CMK (cell line): Measurements from ENCODE around the gene HPSE.
"Not testable (repeated sequence)": the region's sequence is repeated elsewhere in the genome, so short reads cannot be mapped to it uniquely, and the experiment has no call there.

Experiments
- DNase-seq: peaks from one replicate; pipeline ENCODE4 v3.0.0-alpha.2; 2010; ENCODE audit warnings: low read depth

HPSE gene

GRCh38 chr4:83331956-83332355 is 2.7 kb downstream of the HPSE start:
- no peak for DNase-seq

GRCh38 chr4:83329521-83330110 is 5.0 kb downstream of the HPSE start:
- DNase-seq: no peak

- peak; percentile 26 for DNase-seq
Measured at GRCh38 chr4:83328521-83329187, 6.0 kb downstream of the HPSE start.

GRCh38 chr4:83326546-83326945 is 8.1 kb downstream of the HPSE start:
- DNase-seq: no peak

GRCh38 chr4:83325306-83325705 is 9.3 kb downstream of the HPSE start:
- DNase-seq: not testable (repeated sequence)

- DNase-seq: no peak
Measured at GRCh38 chr4:83323136-83323535, 11.5 kb downstream of the HPSE start.

DNA sequence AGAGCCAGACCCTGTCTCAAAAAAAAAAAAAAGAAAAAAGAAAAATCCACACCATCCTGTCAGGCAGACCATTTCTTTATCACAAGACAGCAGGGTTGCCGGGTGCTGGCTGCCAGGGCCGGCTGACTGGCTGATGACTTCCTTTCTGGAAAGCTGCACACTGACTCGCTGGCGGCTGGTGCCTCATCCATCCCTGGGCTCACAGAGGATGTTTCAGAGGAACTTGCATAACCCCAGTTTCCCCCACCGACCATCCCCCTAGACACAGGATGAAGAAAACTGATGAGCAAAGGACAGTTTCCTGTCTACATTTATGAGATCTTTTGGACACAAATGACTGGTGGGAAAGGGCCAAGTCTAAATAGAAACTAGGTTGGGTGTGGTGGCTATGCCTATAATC is 14.1 kb downstream of the HPSE start:
- peak; percentile 42 for DNase-seq

DNA sequence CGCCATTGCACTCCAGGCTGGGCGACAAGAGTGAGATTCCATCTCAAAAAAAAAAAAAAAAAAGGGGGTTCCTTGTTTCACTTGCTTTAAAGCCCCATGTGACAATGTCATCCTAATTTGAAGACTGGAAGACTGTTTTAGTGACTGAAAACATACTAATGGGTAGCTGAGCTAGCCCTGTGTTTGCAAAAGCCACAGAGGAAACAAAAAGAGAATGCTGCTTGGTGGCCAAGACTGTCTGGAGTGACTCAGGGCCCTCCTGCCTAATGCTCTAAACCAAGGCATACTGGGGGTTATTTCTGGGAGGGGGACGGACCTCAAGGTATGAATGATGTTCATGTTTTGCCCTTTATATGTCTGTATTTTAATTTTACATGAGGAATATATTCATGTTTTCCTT is 16.0 kb downstream of the HPSE start:
- DNase-seq: no peak

DNA sequence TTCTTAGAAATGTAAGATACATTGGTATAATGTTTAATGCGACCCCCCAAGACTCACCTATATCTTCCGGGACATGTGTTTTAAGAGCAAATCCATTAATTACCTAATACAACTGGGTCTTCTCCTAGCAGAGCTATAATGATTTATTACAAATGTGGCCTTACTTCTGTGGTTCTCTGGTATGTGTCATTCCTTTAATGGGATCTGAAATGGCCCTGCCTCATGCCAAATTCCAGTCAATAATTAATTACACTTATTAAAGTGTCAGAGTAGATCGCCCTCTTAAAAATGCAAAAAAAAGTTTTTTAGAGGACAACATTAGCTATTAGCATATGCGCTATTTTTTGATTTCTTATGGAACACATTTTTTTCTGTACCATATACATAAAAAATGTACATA is 17.0 kb downstream of the HPSE start:
- no peak for DNase-seq

- DNase-seq: peak; percentile 11
Measured at GRCh38 chr4:83316459-83317165, 18.0 kb downstream of the HPSE start.

DNA sequence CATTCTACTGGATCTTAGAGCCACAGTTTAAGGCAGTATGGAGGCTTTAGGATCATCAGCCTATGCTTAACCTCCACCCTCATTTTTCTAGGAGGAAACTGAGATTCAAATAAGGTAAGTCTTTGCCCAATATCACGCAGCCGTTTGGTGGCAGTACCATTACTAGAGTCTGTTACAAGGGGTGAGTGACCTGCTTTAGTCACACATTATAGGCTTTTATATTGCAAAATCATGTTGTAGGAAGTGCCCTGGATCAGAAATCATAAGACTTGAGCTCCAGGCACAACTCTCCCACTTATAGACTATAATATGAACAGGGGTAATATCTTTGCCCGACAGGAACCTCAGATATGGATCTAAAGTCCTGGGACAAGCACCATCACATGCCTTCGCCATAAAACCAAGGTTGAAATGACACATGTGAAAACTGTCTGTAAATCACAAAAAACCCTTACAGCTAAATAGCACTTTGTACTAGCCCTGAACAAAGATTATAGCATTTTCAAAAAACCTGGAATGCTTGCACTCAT is 19.2 kb downstream of the HPSE start:
- no peak for DNase-seq

GRCh38 chr4:83308672-83309071 is 26.0 kb downstream of the HPSE start:
- no peak for DNase-seq

- DNase-seq: no peak
Measured at GRCh38 chr4:83307920-83308319, 26.7 kb downstream of the HPSE start.

DNA sequence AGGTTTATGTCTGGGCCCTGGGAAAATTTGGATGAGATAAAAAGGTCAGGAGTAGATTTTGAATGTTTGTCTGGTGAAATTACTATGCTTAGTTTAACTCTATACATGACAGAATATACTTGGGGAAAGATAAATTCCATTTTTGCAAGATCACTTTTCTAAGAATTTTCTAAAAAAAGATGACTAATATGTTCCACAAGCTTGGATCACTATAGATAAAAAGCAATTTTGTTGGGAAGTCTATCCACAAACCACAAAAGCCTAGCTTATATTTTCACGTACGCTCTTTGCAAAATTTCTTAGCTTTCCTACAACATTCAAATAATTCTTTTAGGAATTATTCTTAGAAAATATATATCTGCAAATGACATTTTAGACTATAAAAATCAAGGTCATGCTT is 29.5 kb downstream of the HPSE start:
- no peak for DNase-seq

- DNase-seq: no peak
Measured at GRCh38 chr4:83297548-83298260, 36.9 kb downstream of the HPSE start.

DNA sequence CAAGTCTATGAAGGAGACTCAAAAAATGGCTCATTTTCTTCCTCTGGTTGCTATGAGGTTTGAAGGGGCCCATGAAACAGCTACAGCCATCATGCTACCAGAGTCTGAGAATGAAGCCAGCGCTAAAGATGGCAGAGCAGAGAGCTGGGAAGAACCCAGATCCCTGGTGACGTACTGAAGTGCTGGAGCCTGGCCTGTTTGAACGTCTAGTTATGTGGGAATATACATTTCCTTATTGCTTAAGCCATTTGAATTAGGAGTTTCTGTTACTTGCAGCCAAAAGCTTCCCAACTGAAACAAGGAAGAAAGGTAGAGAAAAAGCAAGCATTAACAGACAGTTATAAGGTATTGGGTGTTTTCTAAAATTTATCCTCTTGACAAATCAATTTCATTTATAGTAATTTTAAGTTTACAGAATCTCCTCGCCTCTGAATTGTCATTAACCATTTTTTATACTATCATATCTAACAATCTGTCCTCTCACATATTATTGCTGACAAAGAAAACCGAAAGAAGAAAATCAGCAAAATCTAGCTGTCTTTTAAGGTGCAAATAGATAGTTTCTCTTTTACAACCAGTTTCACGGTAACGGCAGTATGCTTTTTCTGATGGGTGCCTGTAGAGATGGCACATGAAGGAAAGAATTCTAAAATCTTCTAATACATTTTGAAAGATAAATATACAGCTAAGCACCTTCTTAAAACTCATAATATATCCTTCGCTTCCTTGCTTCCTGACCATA is 41.2 kb downstream of the HPSE start:
- no peak for DNase-seq

DNA sequence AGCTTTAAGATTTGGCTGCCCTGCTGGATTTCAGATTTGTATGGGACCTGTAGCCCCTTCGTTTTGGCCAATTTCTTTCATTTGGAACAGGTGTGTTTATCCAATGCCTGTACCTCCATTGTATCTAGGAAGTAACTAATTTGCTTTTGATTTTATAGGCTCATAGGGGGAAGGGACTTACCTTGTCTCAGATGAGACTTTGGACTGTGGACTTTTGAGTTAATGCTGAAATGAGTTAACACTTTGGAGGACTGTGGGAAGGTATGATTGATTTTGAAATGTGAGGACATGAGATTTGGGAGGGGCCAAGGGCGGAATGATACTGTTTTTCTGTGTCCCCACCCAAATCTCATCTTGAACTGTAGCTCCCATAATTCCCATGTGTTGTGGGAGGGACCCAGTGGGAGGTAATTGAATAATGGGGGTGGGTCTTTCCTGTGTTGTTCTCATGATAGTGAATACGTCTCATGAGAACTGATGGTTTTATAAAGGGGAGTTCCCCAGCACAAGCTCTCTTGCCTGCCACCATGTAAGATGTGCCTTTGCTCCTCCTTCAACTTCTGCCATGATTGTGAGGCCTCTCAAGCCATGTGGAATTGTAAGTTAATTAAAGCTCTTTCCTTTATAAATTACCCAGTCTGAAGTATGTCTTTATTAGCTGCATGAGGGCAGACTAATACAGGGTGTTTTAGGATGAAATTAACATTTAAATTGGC is 44.4 kb downstream of the HPSE start:
- not testable (repeated sequence) for DNase-seq

DNA sequence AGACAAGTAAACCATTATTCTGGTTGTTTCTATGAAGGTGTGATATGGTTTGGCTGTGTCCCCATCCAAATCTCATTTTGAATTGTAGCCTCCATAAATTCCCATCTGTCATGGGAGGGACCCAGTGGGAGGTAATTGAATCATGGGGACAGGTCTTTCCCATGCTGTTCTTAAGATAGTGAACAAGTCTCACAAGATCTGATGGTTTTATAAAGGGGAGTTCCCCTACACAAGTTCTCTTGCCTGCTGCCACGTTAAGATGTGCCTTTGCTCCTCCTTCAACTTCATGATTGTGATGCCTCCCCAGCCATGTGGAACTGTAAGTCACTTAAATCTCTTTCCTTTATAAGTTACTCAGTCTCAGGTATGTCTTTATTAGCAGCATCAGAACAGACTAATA is 46.3 kb downstream of the HPSE start:
- DNase-seq: not testable (repeated sequence)

DNA sequence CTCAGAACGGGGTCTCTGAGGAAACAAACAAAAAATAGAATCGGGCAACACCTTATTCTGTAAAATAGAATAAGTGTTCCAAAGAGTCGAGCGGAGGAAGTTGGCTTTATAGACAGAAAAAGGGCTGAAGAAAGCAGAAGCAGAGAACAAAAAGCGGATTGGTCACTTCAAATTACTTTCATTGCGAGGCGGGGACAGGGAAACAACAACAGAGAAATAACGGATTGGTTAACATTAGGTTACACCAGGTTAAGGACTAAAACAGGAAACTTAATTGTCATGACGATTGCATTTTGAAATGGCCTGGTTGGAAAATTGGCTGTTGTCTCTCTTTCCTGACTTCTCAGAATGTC is 49.6 kb downstream of the HPSE start:
- DNase-seq: no peak

DNA sequence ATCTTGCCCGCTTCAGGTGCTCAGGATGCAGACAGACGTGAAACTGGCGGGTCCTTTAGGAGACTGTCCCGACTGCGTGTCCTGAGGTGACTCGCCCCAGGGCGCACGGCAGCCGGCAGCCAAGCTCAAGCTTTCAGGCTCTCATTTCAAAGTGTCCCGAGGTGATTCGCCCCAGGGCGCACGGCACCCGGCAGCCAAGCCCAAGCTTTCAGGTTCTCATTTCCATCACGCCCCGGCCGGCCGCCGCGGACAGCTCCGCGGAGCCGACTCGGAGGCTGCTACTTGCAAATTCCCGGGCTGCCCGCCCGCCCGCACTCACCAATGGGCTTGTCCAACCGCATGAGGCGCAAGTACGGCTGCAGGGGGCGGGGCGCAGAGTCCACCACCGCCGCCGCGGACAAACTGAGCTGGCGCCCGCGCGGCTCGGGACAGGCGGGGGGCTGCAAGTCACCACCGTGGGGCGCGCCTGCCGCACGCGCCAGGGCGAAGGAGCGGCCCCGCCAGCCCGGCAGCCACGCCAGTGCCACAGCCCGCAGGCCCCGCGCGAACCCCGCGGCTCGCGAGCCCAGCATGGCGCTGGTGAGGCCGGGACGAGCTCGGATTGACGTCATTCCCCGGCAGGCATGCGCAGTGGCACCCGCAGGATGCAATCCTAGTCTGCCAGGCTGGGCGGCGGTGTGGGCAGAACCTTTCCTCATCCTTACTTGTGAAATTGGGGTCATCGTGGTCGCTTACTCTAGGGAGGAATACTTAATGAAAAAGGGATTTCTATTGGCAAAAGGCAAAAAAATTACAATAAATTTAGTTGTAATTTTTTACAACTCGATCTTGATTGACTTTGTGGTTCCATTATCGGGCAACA is 50.2 kb downstream of the HPSE start, which contains the start of gene COQ2:
Gene COQ2, minus strand, starts transcription at position 606 of the 862 bp plus-strand sequence. Its CDS starts 34 bp downstream, at position 572.
- DNase-seq: peak; percentile 87
